Measurements from ENCODE around the gene IFI27L2. TPM values are rescaled to one million over a fixed set of nuclear protein-coding genes. Genes with fewer than 3 reads are reported as not detected.

Gene IFI27L2
- total RNA-seq, 1 experiment from 2014 or later = 12.4 TPM

GRCh38 chr14:94104731-94105130, 24.7 kb downstream of the IFI27L2 start:
- Histone ChIP-seq H3K36me3 (ENCODE audit: insufficient read depth, low read length, poor library complexity, severe bottlenecking) (no peaks in the 10 kb centered on the region), H3K4me3 (ENCODE audit: low read depth, low read length, poor library complexity, severe bottlenecking) (no peak overlapping the region), H3K27me3 (replicated peaks; ENCODE audit: insufficient read depth, low read depth, low read length, poor library complexity) (no peaks in the 10 kb centered on the region), H3K9me3 (ENCODE audit: low read depth, low read length, poor library complexity, severe bottlenecking) (no peaks in the 10 kb centered on the region), H3K4me1 (ENCODE audit: insufficient read depth, low read length, poor library complexity, severe bottlenecking) (no peaks in the 10 kb centered on the region), H3K27ac (ENCODE audit: low read depth, low read length, poor library complexity, severe bottlenecking) (no peak overlapping the region)
- CTCF ChIA-PET = interaction anchor here (0.6 kb wide), 1 partner anchor 25 kb away, joined by 4 read pairs; no protein-coding TSS in a partner anchor
- POLR2A ChIA-PET (ENCODE audit: low non-redundant PET) = no interaction called here
- no TSS peak for BruUV-seq (replicated peaks)
- DNase-seq (ENCODE audit: low spot score) = no peak
- intact Hi-C loops (cut with micrococcal nuclease; ENCODE audit: unreplicated experiment) = no loop called here
- TF ChIP-seq EZH2 (IDR thresholded peaks at IDR 0.05; ENCODE audit: borderline replicate concordance, low read depth, low read length, poor library complexity, severe bottlenecking) = no peak
- TF ChIP-seq, protein P1, sequence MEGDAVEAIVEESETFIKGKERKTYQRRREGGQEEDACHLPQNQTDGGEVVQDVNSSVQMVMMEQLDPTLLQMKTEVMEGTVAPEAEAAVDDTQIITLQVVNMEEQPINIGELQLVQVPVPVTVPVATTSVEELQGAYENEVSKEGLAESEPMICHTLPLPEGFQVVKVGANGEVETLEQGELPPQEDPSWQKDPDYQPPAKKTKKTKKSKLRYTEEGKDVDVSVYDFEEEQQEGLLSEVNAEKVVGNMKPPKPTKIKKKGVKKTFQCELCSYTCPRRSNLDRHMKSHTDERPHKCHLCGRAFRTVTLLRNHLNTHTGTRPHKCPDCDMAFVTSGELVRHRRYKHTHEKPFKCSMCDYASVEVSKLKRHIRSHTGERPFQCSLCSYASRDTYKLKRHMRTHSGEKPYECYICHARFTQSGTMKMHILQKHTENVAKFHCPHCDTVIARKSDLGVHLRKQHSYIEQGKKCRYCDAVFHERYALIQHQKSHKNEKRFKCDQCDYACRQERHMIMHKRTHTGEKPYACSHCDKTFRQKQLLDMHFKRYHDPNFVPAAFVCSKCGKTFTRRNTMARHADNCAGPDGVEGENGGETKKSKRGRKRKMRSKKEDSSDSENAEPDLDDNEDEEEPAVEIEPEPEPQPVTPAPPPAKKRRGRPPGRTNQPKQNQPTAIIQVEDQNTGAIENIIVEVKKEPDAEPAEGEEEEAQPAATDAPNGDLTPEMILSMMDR (conservative IDR thresholded peaks at IDR 0.05; ENCODE audit: low read depth, low read length) = no peak

DNA sequence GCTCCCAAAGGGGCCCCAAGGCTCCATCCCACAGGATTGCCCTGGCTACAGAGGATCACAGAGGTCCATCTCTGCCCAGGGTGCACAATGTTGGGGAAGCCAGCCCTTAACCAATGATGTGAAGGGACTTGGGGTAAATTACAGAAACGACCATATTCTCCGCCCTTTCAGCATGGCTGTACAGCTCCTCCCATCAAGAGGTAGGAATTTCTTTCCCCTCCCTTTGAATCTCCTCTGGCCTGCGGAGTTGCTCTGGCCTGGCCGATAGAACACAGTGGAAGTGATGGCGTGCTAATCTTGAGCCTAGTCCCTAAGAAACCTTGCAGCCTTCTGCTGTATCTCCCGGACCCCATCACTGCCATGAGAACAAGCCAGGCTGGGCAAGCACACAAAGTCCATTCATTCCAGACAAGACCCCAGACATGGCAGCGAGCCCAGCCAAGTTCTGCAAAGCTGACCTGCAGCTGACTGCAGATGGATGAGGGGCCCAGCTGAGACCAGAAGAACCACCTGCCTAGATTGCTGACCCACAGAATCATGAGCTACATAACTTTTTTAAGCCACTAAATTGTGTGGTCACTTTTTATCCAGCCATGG, 25.8 kb downstream of the IFI27L2 start:
- Histone ChIP-seq H3K36me3 (ENCODE audit: insufficient read depth, low read length, poor library complexity, severe bottlenecking) (no peaks in the 10 kb centered on the region), H3K4me3 (ENCODE audit: low read depth, low read length, poor library complexity, severe bottlenecking) (no peak overlapping the region), H3K9me3 (ENCODE audit: low read depth, low read length, poor library complexity, severe bottlenecking) (no peaks in the 10 kb centered on the region), H3K27me3 (replicated peaks; ENCODE audit: insufficient read depth, low read depth, low read length, poor library complexity) (no peaks in the 10 kb centered on the region), H3K27ac (ENCODE audit: low read depth, low read length, poor library complexity, severe bottlenecking) (no peak overlapping the region), H3K4me1 (ENCODE audit: insufficient read depth, low read length, poor library complexity, severe bottlenecking) (no peaks in the 10 kb centered on the region)
- TF ChIP-seq EZH2 (IDR thresholded peaks at IDR 0.05; ENCODE audit: borderline replicate concordance, low read depth, low read length, poor library complexity, severe bottlenecking) = no peak
- TF ChIP-seq, protein P1 (conservative IDR thresholded peaks at IDR 0.05; ENCODE audit: low read depth, low read length) = no peak
- BruUV-seq (replicated peaks) = no TSS peak
- intact Hi-C loops (cut with micrococcal nuclease; ENCODE audit: unreplicated experiment) = no loop called here
- POLR2A ChIA-PET (ENCODE audit: low non-redundant PET) = no interaction called here
- CTCF ChIA-PET = no interaction called here
- no peak for DNase-seq (ENCODE audit: low spot score)

DNA sequence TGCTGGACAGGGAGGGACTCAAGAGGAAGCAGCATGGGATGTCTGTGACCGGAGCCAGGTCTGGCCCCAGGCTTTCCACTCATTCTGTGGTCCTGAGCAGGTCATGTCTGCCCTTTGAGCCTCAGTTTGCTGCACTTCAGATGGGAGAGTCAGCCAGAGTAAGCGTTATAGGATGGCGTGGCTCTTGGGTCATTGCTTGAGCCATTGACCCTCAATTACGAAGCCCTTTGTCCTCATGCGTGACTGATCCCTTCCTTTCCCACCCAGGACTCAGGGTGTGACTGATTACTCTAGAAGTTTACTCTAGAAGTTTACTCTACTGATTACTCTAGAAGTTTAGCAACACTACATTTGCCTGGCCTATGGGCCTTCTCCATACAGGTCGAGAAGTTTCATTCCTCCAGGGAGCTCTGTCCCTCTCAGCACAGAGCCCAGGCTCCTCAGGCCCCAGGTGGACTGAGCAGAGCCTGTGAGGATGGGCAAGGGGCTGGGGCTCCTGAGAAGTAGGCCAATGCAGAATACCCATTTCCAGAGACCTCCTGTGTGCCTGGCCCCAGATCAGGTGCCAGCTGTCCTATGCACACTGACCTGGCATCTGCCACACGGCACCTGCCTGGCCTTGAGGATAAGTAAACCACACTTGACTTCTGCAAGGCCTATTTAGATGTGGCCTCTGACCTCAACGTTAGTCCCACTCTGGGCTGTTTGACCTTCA, 26.5 kb downstream of the IFI27L2 start:
- DNase-seq (ENCODE audit: low spot score) = no peak
- no peak overlapping the region for H3K4me3 ChIP-seq (ENCODE audit: low read depth, low read length, poor library complexity, severe bottlenecking)
- CTCF ChIA-PET = no interaction called here
- H3K9me3 ChIP-seq (ENCODE audit: low read depth, low read length, poor library complexity, severe bottlenecking) = no peaks in the 10 kb centered on the region
- intact Hi-C loops (cut with micrococcal nuclease; ENCODE audit: unreplicated experiment) = no loop called here
- H3K27me3 ChIP-seq (replicated peaks; ENCODE audit: insufficient read depth, low read depth, low read length, poor library complexity) = no peaks in the 10 kb centered on the region
- no peak overlapping the region for H3K27ac ChIP-seq (ENCODE audit: low read depth, low read length, poor library complexity, severe bottlenecking)
- POLR2A ChIA-PET (ENCODE audit: low non-redundant PET) = no interaction called here
- no peaks in the 10 kb centered on the region for H3K4me1 ChIP-seq (ENCODE audit: insufficient read depth, low read length, poor library complexity, severe bottlenecking)
- no TSS peak for BruUV-seq (replicated peaks)
- no peaks in the 10 kb centered on the region for H3K36me3 ChIP-seq (ENCODE audit: insufficient read depth, low read length, poor library complexity, severe bottlenecking)
- TF ChIP-seq, protein P1 (conservative IDR thresholded peaks at IDR 0.05; ENCODE audit: low read depth, low read length) = no peak
- TF ChIP-seq EZH2 (IDR thresholded peaks at IDR 0.05; ENCODE audit: borderline replicate concordance, low read depth, low read length, poor library complexity, severe bottlenecking) = no peak

Measured in A673 (cell line).